NCI-H2171 (cell line): ENCODE data around the gene GTSE1.
A peak's percentile ranks its signal among the peaks of the same experiment; 100 is the strongest.
"Not testable (repeated sequence)": the region's sequence is repeated elsewhere in the genome, so short reads cannot be mapped to it uniquely, and the experiment has no call there.

Experiments
- DNase-seq: peaks from one replicate; lab custom pipeline; 2025; lab: John Stamatoyannopoulos, UW

GTSE1 gene

GRCh38 chr22:46294784-46295183 is 1.9 kb upstream of the GTSE1 start:
- DNase-seq: no peak

GRCh38 chr22:46295277-46295971 is 1.2 kb upstream of the GTSE1 start:
- no peak for DNase-seq

GRCh38 chr22:46297151-46297812 is 612 bp downstream of the GTSE1 start:
- peak; percentile 15 for DNase-seq

- no peak for DNase-seq
Measured at GRCh38 chr22:46299101-46299500, 2.4 kb downstream of the GTSE1 start.

GRCh38 chr22:46300491-46300890 is 3.8 kb downstream of the GTSE1 start:
- DNase-seq: no peak

GRCh38 chr22:46303347-46303965 is 6.8 kb downstream of the GTSE1 start:
- no peak for DNase-seq

- no peak for DNase-seq
Measured at GRCh38 chr22:46308283-46308988, 11.8 kb downstream of the GTSE1 start.

GRCh38 chr22:46309526-46310085 is 12.9 kb downstream of the GTSE1 start:
- no peak for DNase-seq

GRCh38 chr22:46312056-46312455 is 15.4 kb downstream of the GTSE1 start:
- DNase-seq: no peak

- not testable (repeated sequence) for DNase-seq
Measured at GRCh38 chr22:46312848-46313247, 16.2 kb downstream of the GTSE1 start.

- no peak for DNase-seq
Measured at GRCh38 chr22:46315976-46316375, 19.3 kb downstream of the GTSE1 start.

- DNase-seq: no peak
Measured at GRCh38 chr22:46317646-46318045, 21.0 kb downstream of the GTSE1 start.

- DNase-seq: no peak
Measured at GRCh38 chr22:46318576-46318975, 21.9 kb downstream of the GTSE1 start.

GRCh38 chr22:46319319-46319718 is 22.6 kb downstream of the GTSE1 start:
- DNase-seq: no peak

GRCh38 chr22:46320166-46320710 is 23.6 kb downstream of the GTSE1 start:
- no peak for DNase-seq

- DNase-seq: no peak
Measured at GRCh38 chr22:46320716-46321386, 24.2 kb downstream of the GTSE1 start.

GRCh38 chr22:46322711-46323110 is 26.0 kb downstream of the GTSE1 start:
- DNase-seq: no peak

- no peak for DNase-seq
Measured at GRCh38 chr22:46323162-46323561, 26.5 kb downstream of the GTSE1 start.

GRCh38 chr22:46326066-46326680 is 29.5 kb downstream of the GTSE1 start:
- no peak for DNase-seq

GRCh38 chr22:46327691-46328465 is 31.2 kb downstream of the GTSE1 start:
- no peak for DNase-seq
